Pancreas (tissue), 10 donors: ENCODE data around the gene HLCS. TPM values are rescaled to one million over a fixed set of nuclear protein-coding genes. Genes with fewer than 3 reads are reported as not detected.

ENCODE experiments used
- ATAC-seq, 4 donors: fragments of 200-7000 bp; cut with Tn5 transposase; one replicate each; pipeline versions ENCODE4 v1.8.0 to v1.9.1; 2020; ENCODE audit warnings: mild to moderate bottlenecking in 4 of 4, moderate library complexity in 4 of 4
- DNase-seq, 6 donors: peaks; one replicate each; pipeline ENCODE4 v3.0.0-alpha.2; 2020
- FAIRE-seq: peaks from 2 replicates; lab custom pipeline; 2012; peaks lifted over from hg19 to GRCh38; lab: Jason Lieb, UNC
- H3K27ac ChIP-seq, 4 donors: fragments of 200-600 bp; sonication (generic); 1 replicate in 3 of 4; 2 replicates in 1 of 4; pipeline versions ENCODE4 v1.5.0 to v1.8.0; 2020
- H3K27me3 ChIP-seq, 4 donors: fragments of 200-600 bp; one replicate each; pipeline ENCODE4 v1.8.0; 2021
- H3K36me3 ChIP-seq, 3 donors: fragments of 200-600 bp; sonication (generic) in 1 of 3; one replicate each; pipeline versions ENCODE4 v1.5.0 to v1.8.0; 2020 to 2021
- H3K4me1 ChIP-seq, 3 donors: fragments of 200-600 bp; one replicate each; pipeline ENCODE4 v1.8.0; 2021
- H3K4me3 ChIP-seq, 4 donors: fragments of 200-600 bp; sonication (generic) in 2 of 4; one replicate each; pipeline versions ENCODE4 v1.5.0 to v1.8.0; 2020 to 2021
- H3K9me3 ChIP-seq, 4 donors: fragments of 200-600 bp; one replicate each; pipeline ENCODE4 v1.8.0; 2021
- CTCF ChIP-seq, 4 donors: fragments of 200-600 bp; sonication (generic) in 3 of 4; IDR thresholded peaks; one replicate each; pipeline versions ENCODE4 v1.5.0 to v1.8.0; 2021; ENCODE audit warnings: antibody characterized with exemption in 4 of 4
- WGBS, 2 donors: extraction: QIAGEN DNeasy Blood & Tissue Kit; methylation state at CpG; one replicate each; pipeline ENCODE4 v1.1.7; 2013; 5-methylcytosine and 5-hydroxymethylcytosine counted together
- intact Hi-C, 3 donors: fragments of 100-400 bp; cut with DNase I; formaldehyde crosslinking; loops; one replicate each; pipeline versions ENCODE4 v1.11.1 to v1.14.2; 2022
- polyA plus RNA-seq, 2 donors: library from polyadenylated mRNA; stranded (reverse); fragments of 200-250 nt; gene quantifications; one replicate each; pipeline ENCODE4 v1.2.3, GENCODE V29; 2013
- total RNA-seq, 6 donors: library from RNA; stranded (reverse); fragmentation: NEBNext Ultra II Directional in 4 of 6; extraction: Animal tissue kit (Norgen Biotek cat#: 25700) in 4 of 6; gene quantifications; one replicate each; pipeline versions ENCODE4 v1.2.1 to v1.2.4, GENCODE V29; 2021 to 2023
- donor health status: healthy with polysubstance abuse.
- donor health status: DM: no; HTN: no; CAD: no; lungs with moderate emphysema.
- donor health status: DM: no; HTN: no; CAD: no.
- donor health status: control.
- donor health status: control.
- donor health status: Bipolar disorder and iron deficiency.
- donor health status: DM: yes; HTN: yes; CAD: no.
- donor health status: DM: no; HTN: no; CAD: no.
- donor health status: DM: no; HTN: no; CAD: no.
- donor health status: DM: yes; HTN: yes; CAD: no.

The HLCS gene
- total and polyA plus RNA-seq, 8 donors: 5.5 to 14.0 (median 11.9) TPM

GRCh38 chr21:36730291-36731281 lies 235.9 kb downstream of the HLCS start:
- Histone ChIP-seq H3K27ac (no peak overlapping the region), H3K4me1 (peaks cover 0 to 7% (median 0%) of the 10 kb centered on the region in 3 donors), H3K27me3 (no peaks in the 10 kb centered on the region), H3K9me3 (no peaks in the 10 kb centered on the region), H3K4me3 (no peak overlapping the region), H3K36me3 (no peaks in the 10 kb centered on the region)
- WGBS, 2 donors: 37 to 38% methylated on average over 30 of the region's 30 CpGs
- intact Hi-C loops: no loop called here
- ATAC-seq: peak in 1 of 4 donors; percentile 46
- no peak for FAIRE-seq
- no peak for DNase-seq
- TF ChIP-seq CTCF (IDR thresholded peaks at IDR 0.05): no peak

GRCh38 chr21:36729310-36729970 lies 237.0 kb downstream of the HLCS start:
- H3K27me3 ChIP-seq: no peaks in the 10 kb centered on the region
- no peak for TF ChIP-seq CTCF (IDR thresholded peaks at IDR 0.05)
- ATAC-seq (no peak), DNase-seq (no peak), FAIRE-seq (no peak)
- 81 to 87% methylated on average over 18 of the region's 18 CpGs for whole genome bisulfite sequencing, 2 donors
- intact Hi-C loops: no loop called here
- H3K4me3 ChIP-seq: no peak overlapping the region
- H3K9me3 ChIP-seq: no peaks in the 10 kb centered on the region
- peaks cover 0 to 7% (median 0%) of the 10 kb centered on the region in 3 donors for H3K4me1 ChIP-seq
- no peaks in the 10 kb centered on the region for H3K36me3 ChIP-seq
- H3K27ac ChIP-seq: no peak overlapping the region

GRCh38 chr21:36728371-36729111 lies 237.9 kb downstream of the HLCS start:
- DNase-seq: no peak
- ATAC-seq: no peak
- Histone ChIP-seq H3K9me3 (no peaks in the 10 kb centered on the region), H3K27ac (no peak overlapping the region), H3K4me3 (no peak overlapping the region), H3K4me1 (peaks cover 0 to 7% (median 0%) of the 10 kb centered on the region in 3 donors), H3K36me3 (no peaks in the 10 kb centered on the region), H3K27me3 (no peaks in the 10 kb centered on the region)
- WGBS, 2 donors: 78 to 85% methylated on average over 14 of the region's 14 CpGs
- intact Hi-C loops: no loop called here
- no peak for TF ChIP-seq CTCF (IDR thresholded peaks at IDR 0.05)
- no peak for FAIRE-seq

- ATAC-seq (no peak), DNase-seq (no peak), FAIRE-seq (no peak)
- H3K4me1 ChIP-seq: peaks cover 0 to 7% (median 0%) of the 10 kb centered on the region in 3 donors
- WGBS, 2 donors: 83 to 90% methylated on average over 6 of the region's 6 CpGs
- H3K36me3 ChIP-seq: no peaks in the 10 kb centered on the region
- no peaks in the 10 kb centered on the region for H3K27me3 ChIP-seq
- no peak for TF ChIP-seq CTCF (IDR thresholded peaks at IDR 0.05)
- no peaks in the 10 kb centered on the region for H3K9me3 ChIP-seq
- H3K4me3 ChIP-seq: no peak overlapping the region
- no peak overlapping the region for H3K27ac ChIP-seq
- intact Hi-C loops: no loop called here
These were observed 238.6 kb downstream of the HLCS start for GRCh38 chr21:36727866-36728265.
